ENCODE measurements around the gene RAB3IL1.

RAB3IL1 gene

GRCh38 chr11:61875698-61876097 lies 41.7 kb downstream of the RAB3IL1 start:
- no peak for FAIRE-seq
- no peak for DNase-seq (ENCODE audit: insufficient read length, low spot score)
- TF ChIP-seq CTCF (IDR thresholded peaks at IDR 0.05; ENCODE audit: insufficient read depth, missing control alignments) = no peak

- no peak for DNase-seq (ENCODE audit: insufficient read length, low spot score)
Observed at GRCh38 chr11:61874853-61875252, 42.5 kb downstream of the RAB3IL1 start.

GRCh38 chr11:61874377-61874809 lies 43.0 kb downstream of the RAB3IL1 start:
- FAIRE-seq (no peak), DNase-seq (ENCODE audit: insufficient read length, low spot score) (no peak)
- no peak for TF ChIP-seq CTCF (IDR thresholded peaks at IDR 0.05; ENCODE audit: insufficient read depth, missing control alignments)

More at GRCh38 chr11:61874853-61875252, 42.5 kb downstream of the RAB3IL1 start:
- TF ChIP-seq CTCF (IDR thresholded peaks at IDR 0.05; ENCODE audit: insufficient read depth, missing control alignments) = no peak
- no peak for FAIRE-seq

GRCh38 chr11:61873588-61874376 lies 43.6 kb downstream of the RAB3IL1 start:
- no peak for FAIRE-seq
- DNase-seq (ENCODE audit: insufficient read length, low spot score) = no peak
- TF ChIP-seq CTCF (IDR thresholded peaks at IDR 0.05; ENCODE audit: insufficient read depth, missing control alignments) = no peak

- DNase-seq (ENCODE audit: insufficient read length, low spot score) = no peak
- no peak for TF ChIP-seq CTCF (IDR thresholded peaks at IDR 0.05; ENCODE audit: insufficient read depth, missing control alignments)
- FAIRE-seq = no peak
Observed at GRCh38 chr11:61872935-61873565, 44.3 kb downstream of the RAB3IL1 start.

- peak; percentile 96 for DNase-seq (ENCODE audit: insufficient read length, low spot score)
Observed at GRCh38 chr11:61871158-61871597, 46.2 kb downstream of the RAB3IL1 start.

More at GRCh38 chr11:61871158-61871597, 46.2 kb downstream of the RAB3IL1 start:
- no peak for FAIRE-seq
- TF ChIP-seq CTCF (IDR thresholded peaks at IDR 0.05; ENCODE audit: insufficient read depth, missing control alignments) = peak; percentile 69

All from D721Med (cell line).